HG02763 (cell line): Measurements from ENCODE around the gene HOXA7.

ENCODE experiments used
- ATAC-seq: cut with Tn5 transposase; IDR thresholded peaks from one replicate; pipeline ENCODE4 v1.9.1; 2021; ENCODE audit warnings: mild to moderate bottlenecking, moderate library complexity; ENCODE audit not compliant: unreplicated experiment

The HOXA7 gene

DNA sequence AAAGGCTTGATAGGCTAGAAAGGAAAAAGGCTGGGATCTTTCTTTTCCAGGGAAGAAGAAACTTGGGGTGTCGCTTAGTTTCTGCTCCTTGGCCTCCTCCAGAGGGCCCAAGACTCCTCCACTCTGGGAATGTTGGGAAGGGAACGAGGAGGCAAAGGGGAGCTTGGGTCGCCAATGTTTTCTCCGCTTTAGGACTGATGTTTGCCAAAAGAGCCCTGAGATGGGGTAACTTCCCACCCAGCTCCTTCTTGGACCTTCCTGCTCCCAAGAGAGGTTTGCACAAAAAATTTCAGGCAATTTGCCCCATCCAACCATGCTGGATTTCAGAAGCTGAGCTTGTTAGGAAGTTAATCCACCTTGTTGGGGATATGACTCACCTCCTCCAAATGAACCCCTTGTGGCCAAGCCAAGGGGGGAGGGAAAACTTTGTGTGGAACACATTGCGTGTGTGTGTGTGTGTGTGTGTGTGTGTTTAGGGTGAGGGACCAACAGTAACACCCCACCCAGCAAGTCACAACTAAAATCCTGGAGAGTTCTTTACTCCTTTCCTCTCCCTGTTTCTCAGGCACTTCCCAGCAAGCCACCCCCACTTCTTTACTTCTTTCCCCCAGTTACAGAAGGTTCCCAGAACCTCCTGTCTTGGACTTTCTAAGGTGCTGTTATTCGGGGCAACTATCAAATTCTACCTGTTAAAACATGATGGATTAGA is 45.3 kb downstream of the HOXA7 start:
- no peak for ATAC-seq

DNA sequence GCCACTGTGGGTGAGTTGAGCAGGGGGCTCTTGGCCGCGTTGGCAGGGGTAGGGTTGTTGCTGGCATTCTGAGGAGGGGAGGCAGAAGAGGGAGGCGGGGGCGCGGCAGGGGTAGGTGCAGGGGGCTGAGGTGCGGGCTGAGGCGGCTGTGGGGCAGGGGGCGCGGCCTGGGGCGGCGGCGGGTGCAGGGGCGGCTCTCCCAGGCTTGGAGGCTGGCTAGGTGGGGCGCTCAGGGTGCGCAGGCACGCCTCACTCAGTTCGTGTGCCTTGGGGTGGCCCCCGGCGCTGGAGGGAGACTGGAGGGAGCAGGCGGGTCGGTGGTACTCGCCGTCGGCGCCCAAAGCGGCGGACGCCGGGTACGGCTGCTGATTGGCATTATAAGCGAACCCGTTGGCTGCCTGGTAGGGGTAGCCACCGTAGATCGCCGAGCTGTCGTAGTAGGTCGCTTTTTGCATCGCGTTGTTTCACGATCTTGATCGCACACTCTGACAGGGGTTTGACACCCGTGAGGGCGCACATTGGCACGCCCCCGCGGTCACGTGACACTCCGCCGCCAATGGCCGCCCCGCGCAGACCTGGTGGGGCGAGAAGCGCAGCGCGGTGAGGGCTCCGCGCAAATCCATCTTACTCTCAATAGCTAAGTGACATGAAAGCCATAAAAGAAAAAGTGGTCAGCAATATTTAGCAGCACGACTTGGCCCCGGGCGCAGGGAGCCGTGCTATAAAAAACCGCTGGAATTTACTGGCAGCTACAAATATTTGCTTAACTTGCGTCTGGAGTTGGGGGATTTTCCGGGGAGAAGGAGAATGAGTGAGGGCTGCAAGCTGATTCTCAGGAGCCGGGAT is 46.1 kb downstream of the HOXA7 start:
- ATAC-seq, result no peak

DNA sequence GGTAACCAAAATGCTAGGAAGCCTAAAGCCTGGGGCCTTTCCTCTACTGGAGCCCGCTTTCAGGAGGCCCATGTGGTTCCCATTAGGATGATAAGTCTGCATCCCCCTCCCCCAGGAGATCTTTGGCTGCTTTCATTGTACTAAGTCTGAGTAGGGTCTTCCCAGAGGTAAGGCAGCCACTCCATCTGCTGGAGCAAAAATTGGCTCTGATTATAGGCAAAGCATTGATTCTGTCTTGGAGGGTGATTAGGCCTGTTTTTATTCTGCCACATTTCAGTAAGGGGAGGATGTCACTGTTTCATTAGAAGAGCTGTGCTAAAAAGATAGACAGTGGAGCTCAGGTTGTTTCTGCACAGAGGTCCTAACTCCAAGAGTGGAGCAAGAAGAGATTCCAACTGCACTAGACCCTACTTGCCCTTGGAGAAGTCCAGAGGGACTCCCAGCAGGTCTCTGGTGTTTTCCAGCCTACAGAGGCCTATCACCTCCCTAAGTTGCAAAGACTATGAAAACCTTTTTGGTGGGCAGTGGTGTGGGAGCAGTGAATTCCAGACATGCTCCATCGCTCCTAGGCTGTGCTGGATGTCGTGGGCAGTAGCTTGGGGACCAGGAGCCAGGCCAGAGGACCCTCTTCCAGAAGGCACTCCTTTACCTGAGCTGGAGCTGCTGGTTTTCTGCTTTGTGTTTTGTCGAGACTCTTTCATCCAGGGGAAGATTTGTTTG is 46.8 kb downstream of the HOXA7 start:
- no peak for ATAC-seq

DNA sequence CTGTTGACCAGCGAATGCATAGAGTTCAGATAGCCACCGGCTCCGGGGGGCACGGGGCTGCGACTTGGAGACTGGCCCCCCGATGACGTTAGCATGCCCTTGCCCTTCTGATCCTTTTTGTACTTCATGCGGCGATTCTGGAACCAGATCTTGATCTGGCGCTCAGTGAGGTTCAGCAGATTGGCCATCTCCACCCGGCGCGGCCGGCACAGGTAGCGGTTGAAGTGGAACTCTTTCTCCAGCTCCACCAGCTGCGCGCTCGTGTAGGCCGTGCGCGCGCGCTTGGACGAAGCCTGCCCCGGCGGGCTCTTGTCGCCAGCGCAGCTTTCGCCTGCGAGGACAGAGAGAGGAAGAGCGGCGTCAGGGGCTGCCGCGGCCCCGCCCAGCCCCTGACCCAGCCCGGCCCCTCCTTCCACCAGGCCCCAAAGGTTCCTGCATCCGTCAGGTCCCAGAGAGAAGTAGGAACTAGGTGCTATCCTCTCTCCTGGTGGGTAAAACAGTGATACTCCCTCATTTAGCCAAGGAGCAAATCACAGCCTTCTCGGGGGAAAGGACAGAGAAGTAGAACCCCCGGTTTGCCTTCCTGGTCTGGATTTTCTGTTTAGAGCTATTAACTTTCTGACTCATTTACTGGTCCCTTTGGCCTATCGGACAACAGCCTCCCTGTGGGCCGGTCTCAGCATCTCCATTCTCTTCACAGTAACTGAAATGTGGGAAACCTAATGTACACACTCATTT is 47.9 kb downstream of the HOXA7 start:
- ATAC-seq, result no peak

DNA sequence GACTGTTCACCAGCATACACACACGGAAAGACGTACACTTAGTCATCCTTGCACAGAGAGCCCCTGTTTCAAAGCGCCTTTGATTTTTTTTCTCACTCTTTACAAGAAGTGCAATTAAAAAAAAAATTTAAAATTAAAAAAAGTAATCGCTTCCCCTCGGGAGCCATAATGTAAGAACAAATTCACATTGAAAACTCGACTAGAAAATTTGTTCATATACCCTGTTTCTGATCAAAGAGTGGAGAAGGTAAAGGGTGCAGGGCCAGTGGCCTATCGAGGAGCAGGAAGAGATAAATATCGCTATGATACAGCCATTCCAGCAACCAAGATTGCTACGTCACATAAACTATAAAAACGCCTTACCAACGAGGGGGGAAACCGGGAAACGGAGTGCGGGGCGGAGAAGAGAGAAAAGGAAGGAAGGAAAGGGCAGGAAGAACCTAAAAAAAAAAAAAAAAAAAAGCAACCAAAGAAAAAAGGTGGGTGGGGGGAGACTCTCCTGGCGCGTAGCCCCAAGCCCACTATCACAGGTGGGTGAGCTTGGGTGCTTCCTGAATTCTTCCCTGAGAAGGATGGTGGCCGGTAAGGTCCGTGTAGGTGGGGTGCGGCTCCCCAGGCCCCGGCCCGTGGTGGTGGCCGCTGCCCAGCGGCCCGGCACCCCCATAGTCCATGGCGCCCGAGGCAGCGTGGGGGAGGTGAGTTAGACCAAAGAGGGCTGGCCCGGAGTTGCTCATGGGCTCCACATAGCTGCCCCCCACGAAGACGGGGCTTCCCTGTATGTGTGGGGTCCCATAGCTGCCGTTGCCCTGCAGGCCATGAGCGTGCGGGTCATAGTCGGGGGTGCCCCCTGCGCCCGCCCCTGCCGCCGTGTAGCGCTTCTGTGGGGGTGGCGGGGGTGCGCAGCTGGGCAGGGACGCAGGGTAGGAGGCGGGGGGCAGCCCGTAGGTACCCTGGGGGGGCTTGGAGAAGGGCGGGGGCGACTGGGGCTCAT is 48.8 kb downstream of the HOXA7 start:
- no peak for ATAC-seq

DNA sequence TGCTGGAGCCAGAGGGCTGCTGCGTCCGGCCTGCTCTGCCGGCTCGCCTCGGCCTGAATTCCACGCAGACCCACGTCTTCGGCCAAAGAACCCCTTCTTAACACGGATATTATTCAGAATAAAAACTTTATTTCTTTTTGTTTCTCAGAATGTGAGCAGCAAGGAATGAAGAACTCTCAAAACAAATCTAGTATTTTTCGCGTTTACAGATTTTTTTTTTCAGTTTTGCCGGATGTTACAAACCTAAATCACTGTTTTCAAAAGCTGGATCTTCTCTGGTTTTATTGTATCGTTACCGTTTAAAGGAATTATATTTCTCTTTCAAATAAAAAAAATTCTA is 49.6 kb downstream of the HOXA7 start:
- no peak for ATAC-seq

DNA sequence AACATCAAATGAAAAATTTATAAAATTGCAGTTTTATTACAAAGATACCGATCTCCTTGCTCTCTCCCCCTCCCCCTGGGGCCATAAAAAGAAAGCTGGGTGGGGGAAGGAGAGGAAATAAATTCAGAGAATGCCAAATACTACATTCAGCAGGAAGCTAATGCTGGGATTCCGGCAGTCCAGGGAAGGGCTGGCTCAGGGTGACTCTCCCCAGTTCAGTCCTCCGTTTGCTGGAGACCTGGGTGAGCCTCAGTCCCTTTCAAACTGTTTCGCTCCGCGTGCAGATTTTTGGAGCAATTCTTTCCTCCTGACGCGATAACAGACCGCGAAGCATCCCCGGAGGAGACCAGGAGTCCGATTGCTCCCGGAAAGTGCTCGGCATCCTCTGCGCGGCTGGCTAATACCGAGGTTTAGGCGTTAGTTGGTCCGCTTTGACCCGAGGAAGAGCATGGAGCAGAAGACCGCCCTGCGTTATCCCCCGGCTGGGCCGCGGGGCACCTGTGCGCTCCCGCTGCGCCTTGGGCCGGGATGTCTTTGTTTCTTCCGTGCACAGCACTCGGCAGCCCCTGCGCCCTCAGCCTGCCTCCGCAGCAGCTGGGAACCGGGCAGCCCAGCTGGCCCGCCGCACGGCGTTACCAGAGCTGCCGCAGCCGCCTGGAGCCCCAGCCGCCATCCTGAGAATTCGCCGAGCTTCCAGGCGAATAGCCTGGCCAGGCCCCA is 50.1 kb downstream of the HOXA7 start:
- ATAC-seq, result no peak

DNA sequence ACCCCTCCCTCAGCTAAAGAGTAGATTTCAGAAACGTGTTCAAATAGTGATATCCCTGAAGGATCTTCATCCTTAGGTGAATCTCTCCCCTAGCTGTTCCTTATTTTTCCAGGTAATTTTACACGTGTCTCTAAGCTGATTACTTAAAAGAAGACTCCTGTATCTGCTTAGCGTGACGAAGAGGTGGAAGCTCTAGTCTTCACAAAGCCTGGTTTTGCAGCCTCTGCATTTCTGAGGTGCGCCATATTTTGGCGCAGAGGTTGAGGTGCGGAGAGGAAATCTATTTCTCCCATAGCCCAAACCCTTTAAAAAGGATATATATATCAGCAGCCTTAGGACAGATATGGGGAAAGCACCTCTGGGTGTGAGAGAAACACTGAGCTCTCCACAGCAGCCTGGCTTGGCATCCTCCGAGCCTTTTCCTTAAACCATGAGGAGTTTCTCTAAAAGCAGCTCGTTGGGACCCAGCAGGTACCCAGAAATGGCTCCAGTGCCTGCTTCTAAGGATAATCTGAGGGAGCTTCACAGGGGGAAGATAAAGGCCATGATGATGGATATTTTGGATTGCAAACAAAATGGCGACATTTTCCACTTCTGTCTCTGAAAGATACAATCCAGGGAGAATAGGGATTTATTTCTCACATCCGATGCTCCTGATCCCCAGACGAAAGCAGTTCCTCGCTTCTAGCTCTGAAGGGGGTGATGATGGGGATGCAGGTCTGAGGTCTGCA is 51.0 kb downstream of the HOXA7 start:
- ATAC-seq, result no peak

DNA sequence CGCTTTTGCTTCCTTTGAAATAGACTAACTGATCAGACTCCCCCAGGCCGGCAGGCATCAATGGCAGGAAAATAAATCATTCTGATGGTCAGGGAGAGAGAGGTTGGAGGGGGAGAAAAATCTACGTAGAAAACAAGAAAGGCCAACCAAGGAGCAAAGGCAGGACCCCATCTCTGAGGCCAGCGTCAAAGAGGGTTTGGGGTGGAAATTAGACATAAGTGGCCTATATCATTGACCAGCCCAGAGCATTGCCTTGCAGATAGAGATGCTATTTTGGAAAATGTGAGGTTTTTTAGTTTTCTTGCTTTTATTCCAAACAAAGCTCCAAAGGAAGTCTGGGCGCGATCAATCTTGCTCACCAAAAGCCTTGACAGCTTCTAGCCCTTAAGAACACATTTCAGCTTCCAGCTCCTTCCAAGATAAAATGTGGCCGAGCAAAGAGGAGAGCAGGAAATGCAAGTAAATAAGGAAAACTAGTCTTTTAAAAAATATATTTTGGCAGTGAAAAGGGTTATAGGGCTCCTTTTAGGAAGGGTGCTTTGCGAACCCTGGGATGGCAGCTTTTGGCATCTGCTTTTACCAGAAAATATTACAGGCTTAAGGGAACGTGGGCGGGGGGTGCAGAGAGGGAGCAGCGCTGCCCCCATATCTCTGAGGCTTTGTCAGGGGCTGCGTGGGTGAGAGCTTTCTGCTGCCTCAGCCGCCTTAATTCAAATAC is 52.0 kb downstream of the HOXA7 start:
- ATAC-seq, result no peak
